Right lobe of liver (tissue), 4 donors: ENCODE measurements around the gene GABBR1.

Experiments
- POLR2A ChIP-seq: fragments of 450-650 bp; IDR thresholded peaks from one replicate; pipeline ENCODE4 v1.6.1; 2017; ENCODE audit warnings: antibody characterized with exemption, mild to moderate bottlenecking
- TF ChIP-seq, protein P1 (sequence below), 4 donors: fragments of 200-600 bp in 3 of 4; fragments of 450-650 bp in 1 of 4; IDR thresholded peaks; one replicate each; pipeline versions ENCODE4 v1.5.1 to v1.8.0; 2016 to 2022; ENCODE audit warnings: antibody characterized with exemption in 4 of 4, mild to moderate bottlenecking in 2 of 4
- donor health status: DM: no; HTN: no; CAD: no.
- donor health status: DM: no; HTN: no; CAD: no.
- donor health status: DM: no; HTN: yes; CAD: no.

- TF ChIP-seq, protein P1, sequence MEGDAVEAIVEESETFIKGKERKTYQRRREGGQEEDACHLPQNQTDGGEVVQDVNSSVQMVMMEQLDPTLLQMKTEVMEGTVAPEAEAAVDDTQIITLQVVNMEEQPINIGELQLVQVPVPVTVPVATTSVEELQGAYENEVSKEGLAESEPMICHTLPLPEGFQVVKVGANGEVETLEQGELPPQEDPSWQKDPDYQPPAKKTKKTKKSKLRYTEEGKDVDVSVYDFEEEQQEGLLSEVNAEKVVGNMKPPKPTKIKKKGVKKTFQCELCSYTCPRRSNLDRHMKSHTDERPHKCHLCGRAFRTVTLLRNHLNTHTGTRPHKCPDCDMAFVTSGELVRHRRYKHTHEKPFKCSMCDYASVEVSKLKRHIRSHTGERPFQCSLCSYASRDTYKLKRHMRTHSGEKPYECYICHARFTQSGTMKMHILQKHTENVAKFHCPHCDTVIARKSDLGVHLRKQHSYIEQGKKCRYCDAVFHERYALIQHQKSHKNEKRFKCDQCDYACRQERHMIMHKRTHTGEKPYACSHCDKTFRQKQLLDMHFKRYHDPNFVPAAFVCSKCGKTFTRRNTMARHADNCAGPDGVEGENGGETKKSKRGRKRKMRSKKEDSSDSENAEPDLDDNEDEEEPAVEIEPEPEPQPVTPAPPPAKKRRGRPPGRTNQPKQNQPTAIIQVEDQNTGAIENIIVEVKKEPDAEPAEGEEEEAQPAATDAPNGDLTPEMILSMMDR (IDR thresholded peaks at IDR 0.05): no peak
- no peak for TF ChIP-seq POLR2A
Measured at GRCh38 chr6:29671026-29671425, 38.0 kb upstream of the GABBR1 start.
